GM21390 (cell line): Measurements from ENCODE around the gene NPR2.

Experiments
- ATAC-seq: cut with Tn5 transposase; IDR thresholded peaks from one replicate; pipeline ENCODE4 v1.9.1; 2021; ENCODE audit not compliant: unreplicated experiment

NPR2 gene

GRCh38 chr9:35852876-35853865 is 61.8 kb downstream of the NPR2 start:
- no peak for ATAC-seq

GRCh38 chr9:35854091-35854762 is 62.8 kb downstream of the NPR2 start:
- no peak for ATAC-seq

GRCh38 chr9:35856206-35856605 is 64.8 kb downstream of the NPR2 start:
- no peak for ATAC-seq

DNA sequence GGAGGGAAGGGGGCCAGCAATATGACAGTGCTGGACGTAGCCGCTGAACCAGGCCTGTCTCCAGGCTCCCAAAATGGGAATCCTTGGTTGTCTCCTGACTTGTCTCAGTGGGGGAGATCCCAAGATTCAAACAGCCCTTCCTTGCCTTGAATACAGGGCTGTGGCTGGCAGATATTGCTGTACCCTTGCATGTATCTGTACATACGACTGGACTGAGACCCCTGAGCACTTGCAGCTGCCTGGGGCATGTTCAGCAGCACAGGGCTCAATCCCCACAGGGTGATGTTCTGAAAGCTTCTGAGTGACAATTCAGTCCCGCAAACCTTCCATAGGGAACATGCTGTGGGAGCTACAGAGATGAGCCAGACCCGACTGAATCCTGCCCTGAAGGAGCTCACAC is 65.5 kb downstream of the NPR2 start:
- ATAC-seq = no peak

- ATAC-seq = no peak
Measured at GRCh38 chr9:35858458-35858857, 67.1 kb downstream of the NPR2 start.
